ENCODE measurements around the gene PKLR.
A peak's percentile ranks its signal among the peaks of the same experiment; 100 is the strongest.

DNA sequence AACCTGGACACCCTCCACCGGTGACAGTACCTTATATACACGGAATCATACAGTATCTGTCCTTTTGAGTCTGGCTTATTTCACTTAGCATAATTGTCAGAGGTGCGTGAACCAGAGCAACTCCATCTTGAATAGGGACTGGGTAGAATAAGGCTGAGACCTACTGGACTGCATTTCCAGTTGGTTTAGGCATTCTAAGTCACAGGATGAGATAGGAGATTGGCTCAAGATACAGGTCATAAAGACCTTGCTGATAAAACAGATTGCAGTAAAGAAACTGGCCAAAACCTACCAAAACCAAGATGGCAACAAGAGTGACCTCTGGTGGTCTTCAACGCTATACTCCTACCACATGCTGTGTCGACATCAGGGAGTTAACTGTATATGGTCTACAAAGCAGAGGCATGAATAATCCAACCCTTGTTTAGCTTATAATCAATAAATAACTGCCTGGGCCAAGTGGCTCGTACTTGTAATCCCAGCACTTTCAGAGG is 6.1 kb upstream of the PKLR start:
- no peak for TF ChIP-seq EZH2 (IDR thresholded peaks at IDR 0.05; ENCODE audit: borderline replicate concordance, low read length)
- TF ChIP-seq, protein P1, sequence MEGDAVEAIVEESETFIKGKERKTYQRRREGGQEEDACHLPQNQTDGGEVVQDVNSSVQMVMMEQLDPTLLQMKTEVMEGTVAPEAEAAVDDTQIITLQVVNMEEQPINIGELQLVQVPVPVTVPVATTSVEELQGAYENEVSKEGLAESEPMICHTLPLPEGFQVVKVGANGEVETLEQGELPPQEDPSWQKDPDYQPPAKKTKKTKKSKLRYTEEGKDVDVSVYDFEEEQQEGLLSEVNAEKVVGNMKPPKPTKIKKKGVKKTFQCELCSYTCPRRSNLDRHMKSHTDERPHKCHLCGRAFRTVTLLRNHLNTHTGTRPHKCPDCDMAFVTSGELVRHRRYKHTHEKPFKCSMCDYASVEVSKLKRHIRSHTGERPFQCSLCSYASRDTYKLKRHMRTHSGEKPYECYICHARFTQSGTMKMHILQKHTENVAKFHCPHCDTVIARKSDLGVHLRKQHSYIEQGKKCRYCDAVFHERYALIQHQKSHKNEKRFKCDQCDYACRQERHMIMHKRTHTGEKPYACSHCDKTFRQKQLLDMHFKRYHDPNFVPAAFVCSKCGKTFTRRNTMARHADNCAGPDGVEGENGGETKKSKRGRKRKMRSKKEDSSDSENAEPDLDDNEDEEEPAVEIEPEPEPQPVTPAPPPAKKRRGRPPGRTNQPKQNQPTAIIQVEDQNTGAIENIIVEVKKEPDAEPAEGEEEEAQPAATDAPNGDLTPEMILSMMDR (conservative IDR thresholded peaks at IDR 0.05 in 1 of 2, IDR thresholded peaks at IDR 0.05 in 1 of 2; ENCODE audit: extremely low read depth in 1 of 2, insufficient read depth in 1 of 2, low read depth in 1 of 2, low read length in 2 of 2): peak in 1 of 2 donors; percentile 27
